IMR-90 (cell line): ENCODE data around the gene CGNL1.

Experiments used
- CEBPB ChIP-seq: IDR thresholded peaks from 2 replicates; pipeline ENCODE4 v1.6.1; 2012; ENCODE audit warnings: low read depth, low read length, improper control_type of control experiment
- CTCF ChIP-seq: conservative IDR thresholded peaks from 2 replicates; pipeline ENCODE4 v1.5.1; 2012; ENCODE audit warnings: mild to moderate bottlenecking, low read depth, low read length, improper control_type of control experiment
- ELK1 ChIP-seq: fragments of 150-350 bp; IDR thresholded peaks from 2 replicates; pipeline ENCODE4 v1.6.1; 2016; ENCODE audit warnings: low read depth, mild to moderate bottlenecking, low read length, moderate library complexity, borderline replicate concordance
- MXI1 ChIP-seq: IDR thresholded peaks from 2 replicates; pipeline ENCODE4 v1.6.1; 2012; ENCODE audit warnings: low read depth, mild to moderate bottlenecking, low read length, moderate library complexity, borderline replicate concordance
- NFE2L2 ChIP-seq: fragments of 150-350 bp; IDR thresholded peaks from 2 replicates; pipeline ENCODE4 v1.6.1; 2016; ENCODE audit warnings: low read depth, mild to moderate bottlenecking, low read length
- POLR2A ChIP-seq: IDR thresholded peaks from 2 replicates; pipeline ENCODE4 v1.6.1; 2012; ENCODE audit warnings: mild to moderate bottlenecking, low read depth, low read length
- RAD21 ChIP-seq: IDR thresholded peaks from 2 replicates; pipeline ENCODE4 v1.6.1; 2012; ENCODE audit warnings: low read length, improper control_type of control experiment
- SMC3 ChIP-seq: fragments of 150-350 bp; IDR thresholded peaks from 2 replicates; pipeline ENCODE4 v1.6.1; 2016; ENCODE audit warnings: low read depth, mild to moderate bottlenecking, antibody characterized with exemption, low read length, moderate library complexity

GRCh38 chr15:57550640-57551039, 174.3 kb downstream of the CGNL1 start:
- TF ChIP-seq POLR2A: no peak
- no peak for TF ChIP-seq RAD21
- no peak for TF ChIP-seq CTCF
- no peak for TF ChIP-seq ELK1
- no peak for TF ChIP-seq MXI1
- TF ChIP-seq CEBPB: no peak
- no peak for TF ChIP-seq SMC3
- no peak for TF ChIP-seq NFE2L2
